Gastroesophageal sphincter (tissue), 3 donors: ENCODE data around the gene DZIP1L.

ENCODE experiments used
- EP300 ChIP-seq: sonication (generic); formaldehyde crosslinking; IDR thresholded peaks from one replicate; pipeline ENCODE4 v1.6.1; 2017; ENCODE audit warnings: antibody characterized with exemption, mild to moderate bottlenecking
- POLR2A ChIP-seq, 2 donors: fragments of 450-650 bp; IDR thresholded peaks; one replicate each; pipeline ENCODE4 v1.6.1; 2017; ENCODE audit warnings: antibody characterized with exemption in 2 of 2, mild to moderate bottlenecking in 2 of 2, moderate library complexity in 1 of 2
- TF ChIP-seq, protein P1 (sequence below), 4 experiments: fragments of 200-600 bp in 2 of 4; fragments of 450-650 bp in 2 of 4; sonication (generic) in 1 of 4; IDR thresholded peaks; one replicate each; pipeline ENCODE4 v1.5.1; 2017 to 2019; ENCODE audit warnings: antibody characterized with exemption in 4 of 4, mild to moderate bottlenecking in 2 of 4, moderate library complexity in 2 of 4

DNA sequence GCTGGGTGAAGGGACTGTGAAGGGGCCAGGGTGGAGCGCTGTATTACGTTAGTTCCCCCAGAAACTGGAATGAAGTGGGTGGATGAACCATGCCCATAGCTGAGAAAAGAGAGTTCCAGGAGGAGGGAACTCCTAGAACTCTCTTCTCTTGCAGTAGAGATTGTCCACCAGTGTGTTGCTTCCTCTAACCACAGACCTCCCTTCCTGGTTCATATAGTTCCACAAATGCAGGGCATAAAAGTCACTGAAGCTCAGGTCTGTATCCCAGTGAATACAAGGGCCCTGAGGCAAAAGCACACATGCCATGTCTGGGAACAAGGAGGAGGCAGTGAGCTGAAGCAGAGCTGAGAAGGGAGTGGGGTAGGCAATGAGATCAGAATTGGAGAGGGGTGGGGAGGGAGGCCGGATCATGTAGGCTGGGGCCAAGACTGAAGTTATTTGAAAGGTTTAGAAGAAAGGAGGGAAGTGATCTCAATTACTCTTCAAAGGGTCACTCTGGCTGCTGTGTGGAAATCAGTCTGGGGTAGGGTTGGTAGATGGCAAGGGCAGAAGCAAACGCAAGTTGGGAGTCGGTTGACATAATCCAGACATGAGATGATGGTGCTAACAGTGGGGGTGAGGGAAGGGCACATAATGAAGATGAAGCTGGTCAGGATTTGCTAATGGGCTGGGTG, 10.3 kb upstream of the DZIP1L start:
- TF ChIP-seq EP300 (no peak), POLR2A (IDR thresholded peaks at IDR 0.05) (no peak)
- TF ChIP-seq, protein P1, sequence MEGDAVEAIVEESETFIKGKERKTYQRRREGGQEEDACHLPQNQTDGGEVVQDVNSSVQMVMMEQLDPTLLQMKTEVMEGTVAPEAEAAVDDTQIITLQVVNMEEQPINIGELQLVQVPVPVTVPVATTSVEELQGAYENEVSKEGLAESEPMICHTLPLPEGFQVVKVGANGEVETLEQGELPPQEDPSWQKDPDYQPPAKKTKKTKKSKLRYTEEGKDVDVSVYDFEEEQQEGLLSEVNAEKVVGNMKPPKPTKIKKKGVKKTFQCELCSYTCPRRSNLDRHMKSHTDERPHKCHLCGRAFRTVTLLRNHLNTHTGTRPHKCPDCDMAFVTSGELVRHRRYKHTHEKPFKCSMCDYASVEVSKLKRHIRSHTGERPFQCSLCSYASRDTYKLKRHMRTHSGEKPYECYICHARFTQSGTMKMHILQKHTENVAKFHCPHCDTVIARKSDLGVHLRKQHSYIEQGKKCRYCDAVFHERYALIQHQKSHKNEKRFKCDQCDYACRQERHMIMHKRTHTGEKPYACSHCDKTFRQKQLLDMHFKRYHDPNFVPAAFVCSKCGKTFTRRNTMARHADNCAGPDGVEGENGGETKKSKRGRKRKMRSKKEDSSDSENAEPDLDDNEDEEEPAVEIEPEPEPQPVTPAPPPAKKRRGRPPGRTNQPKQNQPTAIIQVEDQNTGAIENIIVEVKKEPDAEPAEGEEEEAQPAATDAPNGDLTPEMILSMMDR (IDR thresholded peaks at IDR 0.05): no peak
